Dedifferentiated amniotic fluid mesenchymal stem cell (primary cell): ENCODE results near the gene CACNB2.

ENCODE experiments used
- DNase-seq: peaks from one replicate; pipeline ENCODE4 v3.0.0-alpha.2; 2016; ENCODE audit errors: extremely low spot score

Gene CACNB2

DNA sequence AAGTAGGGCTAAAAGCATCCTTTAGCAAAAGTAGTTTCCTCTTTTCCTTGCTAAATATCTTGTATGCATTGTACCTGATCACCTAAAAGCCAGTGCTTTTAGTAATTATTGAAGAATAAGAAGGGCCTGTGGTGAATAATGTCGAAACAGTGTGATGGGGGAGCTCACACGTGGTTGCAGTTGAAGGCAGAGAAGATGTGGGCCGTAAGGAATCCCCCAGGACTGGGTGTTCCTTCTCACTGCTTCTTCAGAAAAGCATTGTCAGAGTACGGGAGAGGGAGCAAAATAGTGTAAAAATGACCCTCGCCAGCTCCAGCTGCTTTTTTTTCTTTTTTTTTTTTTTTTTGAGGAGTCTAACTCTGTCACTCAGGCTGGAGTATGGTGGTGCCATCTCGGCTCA is 310.1 kb downstream of the CACNB2 start:
- no peak for DNase-seq

GRCh38 chr10:18455086-18455884 is 315.1 kb downstream of the CACNB2 start:
- no peak for DNase-seq

DNA sequence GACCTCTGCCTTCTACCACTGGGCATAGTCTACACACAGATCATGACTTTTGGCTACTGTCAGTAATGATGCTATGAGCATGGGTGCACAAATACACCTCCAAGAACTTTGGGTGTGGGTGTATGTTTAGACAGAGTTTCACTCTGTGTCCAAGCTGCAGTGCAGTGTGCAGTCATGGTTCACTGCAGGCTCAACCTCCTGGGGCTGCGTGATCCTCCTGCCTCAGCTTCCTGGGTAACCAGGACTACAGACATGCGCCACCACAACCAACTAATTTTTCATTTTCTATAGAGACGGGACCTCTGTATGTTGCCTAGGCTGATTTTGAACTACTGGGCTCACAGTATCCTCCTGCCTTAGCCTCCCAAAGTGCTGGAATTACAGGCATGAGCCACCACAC is 316.8 kb downstream of the CACNB2 start:
- no peak for DNase-seq

- DNase-seq: no peak
Measured at GRCh38 chr10:18460032-18460431, 319.8 kb downstream of the CACNB2 start.

DNA sequence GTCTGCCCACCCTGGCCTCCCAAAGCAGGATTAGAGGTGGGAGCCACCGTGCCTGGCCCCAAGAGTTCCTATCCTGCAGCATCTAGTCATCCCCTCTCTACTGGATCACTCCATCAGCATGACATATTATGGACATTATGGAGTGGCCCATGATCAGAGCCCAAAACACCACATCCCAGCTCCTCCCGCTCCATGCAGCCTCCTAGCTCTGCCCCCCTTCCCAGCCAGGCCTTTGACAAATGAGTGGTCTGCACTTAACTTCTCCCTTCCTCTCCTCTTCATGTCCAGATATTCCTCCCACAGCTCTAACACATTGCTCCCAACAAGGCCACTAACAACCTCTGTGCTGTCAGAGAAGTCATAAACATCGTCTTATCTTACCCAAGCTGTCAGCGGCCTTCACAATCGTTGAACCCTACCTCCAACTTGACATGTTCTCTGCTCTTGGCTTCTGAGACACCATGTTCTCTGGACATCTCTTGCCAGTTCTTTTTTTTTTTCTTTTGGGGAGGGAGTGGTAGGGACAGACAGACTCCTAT is 323.5 kb downstream of the CACNB2 start:
- no peak for DNase-seq

DNA sequence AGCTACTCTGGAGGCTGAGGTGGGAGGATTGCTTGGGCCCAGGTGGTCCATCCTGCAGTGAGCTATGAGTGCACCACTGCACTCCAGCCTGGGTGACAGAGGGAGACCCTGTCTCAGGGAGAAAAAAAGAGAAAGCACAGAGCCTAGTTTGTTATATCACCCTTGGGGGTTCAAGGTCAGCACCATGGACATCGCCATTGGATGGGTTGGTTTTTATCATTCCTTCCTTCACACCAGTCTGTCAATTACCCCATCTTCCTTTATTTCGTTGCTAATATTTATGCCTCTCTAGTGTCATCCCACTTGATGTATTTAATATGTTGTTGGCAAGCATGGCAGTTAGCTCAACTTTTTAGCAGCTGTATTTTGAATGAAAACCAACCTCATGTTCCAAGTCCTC is 328.9 kb downstream of the CACNB2 start:
- no peak for DNase-seq

GRCh38 chr10:18472977-18473376 is 332.8 kb downstream of the CACNB2 start:
- DNase-seq: no peak

DNA sequence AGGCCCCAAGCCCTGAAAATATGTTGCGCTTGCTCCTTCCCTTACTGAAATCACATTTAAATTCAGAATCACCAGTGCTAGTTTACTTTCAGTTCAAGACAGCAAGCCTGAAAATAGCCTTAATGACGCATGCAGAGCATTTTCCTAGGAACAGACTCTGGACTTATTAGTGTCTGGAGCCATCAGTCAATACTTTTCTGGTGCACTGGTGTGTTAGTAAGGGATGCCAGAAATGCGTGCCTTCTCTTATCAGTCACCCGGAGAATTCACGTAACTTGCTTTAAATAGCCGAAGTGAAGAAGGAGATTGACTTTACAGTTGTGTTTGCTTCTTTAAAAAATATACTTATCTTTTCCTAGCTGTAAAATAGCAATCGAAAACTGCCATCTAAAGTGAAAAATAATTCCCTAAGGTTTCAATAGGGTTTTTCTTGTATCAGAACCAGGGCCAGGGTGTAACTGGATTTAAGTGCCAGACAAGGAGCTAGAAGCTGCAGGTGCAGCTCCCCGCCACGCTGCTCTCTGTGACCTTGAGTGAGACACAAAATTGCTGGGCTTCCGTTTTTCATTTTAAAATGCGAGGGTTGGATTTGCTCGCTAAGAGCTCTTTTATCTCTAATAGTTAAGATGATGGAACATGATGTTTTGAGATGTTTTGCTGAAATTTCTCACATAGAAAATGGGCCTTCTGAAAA is 333.3 kb downstream of the CACNB2 start:
- DNase-seq: no peak

DNA sequence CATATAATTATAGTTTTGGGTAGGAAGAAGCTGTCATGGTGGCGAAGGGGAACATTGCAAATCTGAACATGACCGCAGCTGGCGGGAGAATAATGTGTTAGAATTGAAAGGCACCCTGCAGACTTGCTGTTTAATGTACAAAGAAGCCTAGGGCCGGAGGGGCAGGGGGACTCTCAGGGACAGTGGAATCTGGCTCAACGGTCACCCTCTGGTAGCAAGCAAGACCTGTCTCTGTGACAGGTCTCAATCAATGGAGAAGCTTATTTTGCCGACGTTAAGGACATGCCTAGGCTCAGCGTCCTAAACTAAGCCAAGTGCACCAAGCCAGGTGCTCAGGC is 333.9 kb downstream of the CACNB2 start:
- DNase-seq: no peak

DNA sequence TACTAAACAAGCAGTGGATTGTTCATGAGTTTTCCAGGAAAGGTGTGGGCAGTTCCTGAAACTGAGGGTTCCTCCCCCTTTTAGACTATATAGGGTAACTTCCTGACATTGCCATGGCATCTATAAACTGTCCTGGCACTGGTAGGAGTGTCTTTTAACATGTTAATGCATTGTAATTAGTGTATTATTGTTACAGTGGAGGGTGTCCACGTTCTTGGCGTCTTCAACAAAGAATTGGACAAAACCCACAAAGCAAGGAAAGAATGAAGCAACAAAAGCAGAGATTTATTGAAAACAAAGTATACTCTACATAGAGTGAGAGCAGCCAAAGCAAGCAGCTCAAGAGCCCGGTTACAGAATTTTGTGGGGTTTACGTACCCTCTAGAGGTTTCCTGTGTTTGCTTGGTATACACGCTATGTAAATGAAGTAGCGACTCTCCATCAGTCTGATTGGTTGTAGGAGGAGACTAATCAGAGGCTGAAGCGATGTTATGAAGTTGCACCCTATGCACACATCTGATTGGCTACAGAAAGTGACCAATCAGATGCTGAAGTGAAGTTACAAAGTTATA is 335.9 kb downstream of the CACNB2 start:
- DNase-seq: no peak

- DNase-seq: no peak
Measured at GRCh38 chr10:18478354-18478753, 338.1 kb downstream of the CACNB2 start.

DNA sequence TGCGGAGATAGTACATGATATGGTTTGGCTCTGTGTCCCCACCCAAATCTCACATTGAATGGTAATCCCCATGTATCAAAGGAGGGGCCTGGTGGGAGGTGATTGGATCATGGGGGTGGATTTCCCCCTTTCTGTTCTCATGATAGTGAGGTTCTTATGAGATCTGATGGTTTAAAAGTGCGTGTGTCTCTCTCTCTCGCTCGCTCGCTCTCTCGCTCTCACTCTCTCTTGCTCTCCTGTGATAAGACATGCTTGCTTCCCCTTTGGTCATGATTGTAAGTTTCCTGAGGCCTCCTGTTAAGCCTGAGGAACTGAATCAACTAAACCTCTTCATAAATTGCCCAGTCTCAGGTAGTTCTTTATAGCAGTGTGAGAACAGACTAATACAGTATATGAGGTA is 339.3 kb downstream of the CACNB2 start:
- DNase-seq: no peak

GRCh38 chr10:18483516-18484186 is 343.4 kb downstream of the CACNB2 start:
- no peak for DNase-seq

GRCh38 chr10:18486438-18486837 is 346.2 kb downstream of the CACNB2 start:
- no peak for DNase-seq

DNA sequence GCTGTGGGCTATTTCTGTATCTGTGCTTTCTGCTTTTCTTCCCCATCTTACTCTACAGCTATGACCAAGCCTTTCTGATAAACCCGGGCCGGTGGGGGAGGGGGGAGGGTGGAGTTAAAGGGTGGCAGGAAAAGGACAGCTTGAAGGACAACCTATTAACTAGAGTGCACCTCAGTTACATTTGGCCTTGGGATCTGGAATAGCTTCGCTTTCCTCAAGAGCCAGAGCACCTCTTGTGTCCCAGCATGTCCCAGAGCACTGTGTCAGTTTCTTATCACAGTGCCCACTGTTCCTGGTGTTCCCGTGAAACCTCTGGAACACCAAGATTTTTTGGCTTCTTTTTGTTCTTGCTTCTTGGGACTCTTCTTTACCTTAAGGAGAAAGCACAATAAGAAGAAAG is 350.5 kb downstream of the CACNB2 start:
- no peak for DNase-seq

DNA sequence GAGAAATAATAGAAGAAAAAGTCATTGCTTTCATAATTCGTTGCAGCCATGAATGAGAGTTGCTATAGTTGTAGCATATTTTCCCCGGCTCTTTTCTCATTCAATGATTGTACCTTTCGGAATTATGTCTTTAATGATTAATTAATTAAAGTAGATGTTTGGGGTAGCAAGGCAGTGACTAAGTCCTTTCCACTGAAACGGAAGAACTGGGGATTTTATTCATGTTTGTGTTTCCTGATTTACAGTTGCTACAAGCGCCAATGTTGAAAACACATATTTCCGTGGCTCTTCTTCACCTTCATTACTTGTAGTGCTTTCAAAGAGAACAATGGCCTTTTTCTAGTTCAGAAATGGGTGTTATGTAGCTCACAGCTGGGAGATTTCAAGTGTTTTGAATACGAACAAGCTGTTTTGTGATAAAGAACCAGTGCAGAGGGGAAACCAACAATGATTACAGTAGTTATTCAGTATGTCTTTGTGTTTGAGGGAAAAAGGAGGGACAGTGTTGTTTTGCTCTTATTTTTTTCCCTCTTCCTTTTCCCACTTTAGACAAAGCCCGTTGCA is 357.7 kb downstream of the CACNB2 start:
- no peak for DNase-seq

- no peak for DNase-seq
Measured at GRCh38 chr10:18498998-18499397, 358.8 kb downstream of the CACNB2 start.

GRCh38 chr10:18500576-18500975 is 360.4 kb downstream of the CACNB2 start:
- no peak for DNase-seq

GRCh38 chr10:18501198-18501597 is 361.0 kb downstream of the CACNB2 start:
- no peak for DNase-seq

- DNase-seq: no peak
Measured at GRCh38 chr10:18501629-18502028, 361.4 kb downstream of the CACNB2 start.

GRCh38 chr10:18504161-18504560 is 363.9 kb downstream of the CACNB2 start:
- no peak for DNase-seq
